H1 (cell line): ENCODE results near the gene TNFSF15. TPM values are rescaled to one million over a fixed set of nuclear protein-coding genes. Genes with fewer than 3 reads are reported as not detected.

Source experiments
- CTCF ChIA-PET: fragments of 300-600 bp; sonication (Branson Sonifier 250); formaldehyde crosslinking; loops from one replicate; lab custom pipeline; 2021; ENCODE audit not compliant: partially characterized antibody; lab: Charles Lee
- POLR2A ChIA-PET: fragments of 300-600 bp; sonication (Branson Sonifier 250); formaldehyde crosslinking; loops from one replicate; lab custom pipeline; 2021; ENCODE audit warnings: inconsistent platforms; ENCODE audit not compliant: partially characterized antibody; lab: Charles Lee
- DNase-seq, 2 experiments: peaks; one replicate each; pipeline versions ENCODE4 v3.0.0 to v3.0.0-alpha.2; 2010 to 2022; ENCODE audit warnings: low spot score in 2 of 2, low read depth in 1 of 2, mixed read lengths in 1 of 2
- FAIRE-seq: peaks from 2 replicates; lab custom pipeline; 2011; peaks lifted over from hg19 to GRCh38; lab: Jason Lieb, UNC
- H2AFZ ChIP-seq: 2 replicates; pipeline ENCODE4 v1.8.1; 2012; ENCODE audit warnings: low read length, inconsistent platforms
- H2AK5ac ChIP-seq: 2 replicates; pipeline ENCODE4 v1.6.1; 2013; ENCODE audit warnings: low read depth, low read length
- H2BK120ac ChIP-seq: replicated peaks from 2 replicates; pipeline ENCODE3; 2013; ENCODE audit warnings: low read depth, low read length, inconsistent platforms
- H2BK12ac ChIP-seq: 2 replicates; pipeline ENCODE4 v1.6.1; 2013; ENCODE audit warnings: low read depth, low read length
- H2BK15ac ChIP-seq: 2 replicates; pipeline ENCODE4 v1.6.1; 2013; ENCODE audit warnings: low read length
- H2BK20ac ChIP-seq: 2 replicates; pipeline ENCODE4 v1.6.1; 2013; ENCODE audit warnings: low read length
- H2BK5ac ChIP-seq: 2 replicates; pipeline ENCODE4 v1.6.1; 2013; ENCODE audit warnings: low read depth, low read length
- H3K14ac ChIP-seq: 2 replicates; pipeline ENCODE4 v1.6.1; 2013; ENCODE audit warnings: inconsistent platforms; ENCODE audit not compliant: insufficient read length
- H3K18ac ChIP-seq: 2 replicates; pipeline ENCODE4 v1.6.1; 2013; ENCODE audit warnings: low read length; ENCODE audit errors: extremely low read depth
- H3K23ac ChIP-seq: 2 replicates; pipeline ENCODE4 v1.6.1; 2013; ENCODE audit warnings: inconsistent platforms; ENCODE audit not compliant: insufficient read length
- H3K23me2 ChIP-seq: 2 replicates; pipeline ENCODE4 v1.6.1; 2013; ENCODE audit warnings: low read depth, low read length
- H3K27ac ChIP-seq: 2 replicates; pipeline ENCODE4 v1.6.1; 2011; ENCODE audit warnings: low read depth, low read length, inconsistent platforms
- H3K27me3 ChIP-seq, 4 experiments: replicated peaks in 1 of 4; 1 replicate in 1 of 4; 2 replicates in 3 of 4; pipeline versions ENCODE4 v1.6.1 to v1.8.1; 2011 to 2013; ENCODE audit warnings: low read length in 3 of 4, mild to moderate bottlenecking in 3 of 4, inconsistent platforms in 2 of 4, mixed read lengths in 2 of 4, moderate library complexity in 1 of 4; ENCODE audit not compliant: control insufficient read depth in 3 of 4, insufficient read depth in 3 of 4; ENCODE audit errors: extremely low read depth in 1 of 4
- H3K36me3 ChIP-seq, 4 experiments: 2 replicates each; pipeline versions ENCODE4 v1.6.1 to v1.8.1; 2011 to 2013; ENCODE audit warnings: mild to moderate bottlenecking in 4 of 4, low read length in 3 of 4, moderate library complexity in 2 of 4, control low read depth in 1 of 4, inconsistent platforms in 1 of 4; ENCODE audit not compliant: insufficient read depth in 4 of 4, control insufficient read depth in 2 of 4
- H3K4ac ChIP-seq: replicated peaks from 2 replicates; pipeline ENCODE3; 2013; ENCODE audit warnings: low read length, low read depth, mixed read lengths, inconsistent platforms; ENCODE audit not compliant: insufficient read length
- H3K4me1 ChIP-seq, 4 experiments: replicated peaks in 1 of 4; 1 replicate in 1 of 4; 2 replicates in 3 of 4; pipeline versions ENCODE4 v1.6.1 to v1.8.1; 2011 to 2013; ENCODE audit warnings: low read length in 3 of 4, inconsistent platforms in 2 of 4, mixed read lengths in 1 of 4; ENCODE audit not compliant: insufficient read depth in 4 of 4, control insufficient read depth in 3 of 4
- H3K4me2 ChIP-seq, 2 experiments: 2 replicates each; pipeline versions ENCODE4 v1.6.1 to v1.8.1; 2011 to 2013; ENCODE audit warnings: low read depth in 2 of 2, low read length in 2 of 2, control low read depth in 1 of 2, inconsistent platforms in 1 of 2, mild to moderate bottlenecking in 1 of 2; ENCODE audit not compliant: insufficient read depth in 1 of 2
- H3K4me3 ChIP-seq, 4 experiments: fragments of 200-600, 300-600 bp in 1 of 4; sonication (generic), shearing (Covaris generic), sonication (Bioruptor Twin) in 1 of 4; 2 replicates each; pipeline versions ENCODE4 v1.5.1 to v1.8.1; 2011 to 2016; ENCODE audit warnings: low read length in 4 of 4, low read depth in 3 of 4, control low read depth in 2 of 4, inconsistent platforms in 2 of 4, mild to moderate bottlenecking in 2 of 4, mixed read lengths in 1 of 4, moderate library complexity in 1 of 4; ENCODE audit not compliant: insufficient read depth in 2 of 4; ENCODE audit errors: extremely low read depth in 1 of 4
- H3K56ac ChIP-seq: replicated peaks from 2 replicates; pipeline ENCODE3; 2013; ENCODE audit warnings: low read depth, mild to moderate bottlenecking, mixed read lengths, low read length, inconsistent platforms; ENCODE audit not compliant: insufficient read length
- H3K79me1 ChIP-seq: 2 replicates; pipeline ENCODE4 v1.6.1; 2013; ENCODE audit warnings: low read depth, low read length, control low read depth
- H3K79me2 ChIP-seq, 2 experiments: 2 replicates each; pipeline versions ENCODE4 v1.6.1 to v1.8.1; 2012 to 2013; ENCODE audit warnings: low read length in 2 of 2, mild to moderate bottlenecking in 2 of 2, inconsistent platforms in 1 of 2; ENCODE audit not compliant: insufficient read depth in 2 of 2, control insufficient read depth in 1 of 2
- H3K9ac ChIP-seq, 4 experiments: replicated peaks in 1 of 4; 1 replicate in 1 of 4; 2 replicates in 3 of 4; pipeline versions ENCODE4 v1.6.1 to v1.8.1; 2011 to 2013; ENCODE audit warnings: low read depth in 3 of 4, low read length in 3 of 4, control low read depth in 2 of 4, mild to moderate bottlenecking in 2 of 4, moderate library complexity in 2 of 4, inconsistent platforms in 1 of 4; ENCODE audit errors: extremely low read depth in 1 of 4
- H3K9me3 ChIP-seq, 2 experiments: 2 replicates each; pipeline versions ENCODE4 v1.6.1 to v1.8.1; 2012 to 2013; ENCODE audit warnings: mild to moderate bottlenecking in 2 of 2, moderate library complexity in 2 of 2, control low read depth in 1 of 2, inconsistent platforms in 1 of 2, low read depth in 1 of 2, low read length in 1 of 2, mixed read lengths in 1 of 2; ENCODE audit not compliant: insufficient read depth in 2 of 2
- H4K20me1 ChIP-seq, 2 experiments: replicated peaks in 1 of 2; 2 replicates each; pipeline versions ENCODE3 to v1.8.1; 2011 to 2013; ENCODE audit warnings: inconsistent platforms in 2 of 2, low read length in 2 of 2, mild to moderate bottlenecking in 1 of 2; ENCODE audit not compliant: insufficient read depth in 2 of 2, control insufficient read depth in 1 of 2
- H4K5ac ChIP-seq: 2 replicates; pipeline ENCODE4 v1.6.1; 2013; ENCODE audit warnings: low read length, low read depth, mixed read lengths, inconsistent platforms; ENCODE audit not compliant: insufficient read length
- H4K8ac ChIP-seq: 2 replicates; pipeline ENCODE4 v1.8.0; 2013; ENCODE audit warnings: mild to moderate bottlenecking, moderate library complexity, low read length, inconsistent platforms; ENCODE audit not compliant: insufficient read depth; ENCODE audit errors: extremely low read depth
- H4K91ac ChIP-seq: replicated peaks from 2 replicates; pipeline ENCODE3; 2013; ENCODE audit warnings: low read length, mixed read lengths, inconsistent platforms; ENCODE audit not compliant: insufficient read length
- CREB1 ChIP-seq: IDR thresholded peaks from 2 replicates; pipeline ENCODE4 v1.6.1; 2012; ENCODE audit warnings: inconsistent platforms
- POLR2AphosphoS5 ChIP-seq: IDR thresholded peaks from 2 replicates; pipeline ENCODE4 v1.6.1; 2011; ENCODE audit warnings: low read depth, low read length
- RNF2 ChIP-seq: fragments of 200-900, 300-1000 bp; sonication (generic); IDR thresholded peaks from 2 replicates; pipeline ENCODE4 v1.7.1; 2016; ENCODE audit warnings: borderline replicate concordance, low read depth, mild to moderate bottlenecking, antibody characterized with exemption, low read length; ENCODE audit not compliant: poor library complexity, severe bottlenecking; ENCODE audit errors: missing control alignments
- SP1 ChIP-seq: IDR thresholded peaks from 2 replicates; pipeline ENCODE4 v1.6.1; 2011; ENCODE audit warnings: low read depth, low read length
- WGBS, 2 experiments: shearing (Covaris generic) in 1 of 2; methylation state at CpG; one replicate each; pipeline versions ENCODE4 v1.1.6 to v1.1.7; 2013 to 2015; ENCODE audit warnings: low lambda C conversion rate in 2 of 2, mixed read lengths in 2 of 2, inconsistent platforms in 1 of 2, low coverage in 1 of 2, missing lambda C conversion rate in 1 of 2; ENCODE audit not compliant: insufficient replicate concordance in 2 of 2, insufficient coverage in 1 of 2, insufficient read length in 1 of 2; ENCODE audit errors: extremely low coverage in 1 of 2, missing lambda C conversion rate in 1 of 2; 5-methylcytosine and 5-hydroxymethylcytosine counted together
- polyA plus RNA-seq, 7 experiments: library from polyadenylated mRNA; depleted of rRNA in 3 of 7; stranded (reverse) in 5 of 7; unstranded in 2 of 7; fragments of >200 nt in 5 of 7; fragments of 200-250 nt in 2 of 7; gene quantifications; 1 replicate in 5 of 7; 2 replicates in 1 of 7; 4 replicates in 1 of 7; pipeline versions ENCODE4 v1.2.1 to v1.2.3, GENCODE V29; 2011 to 2013; ENCODE audit warnings: missing spikeins in 2 of 7, mixed read lengths in 2 of 7
- total RNA-seq: library from RNA; stranded (reverse); fragmentation: NEBNext Ultra II Directional; extraction: Animal tissue kit (Norgen Biotek cat#: 25700); gene quantifications from 2 replicates; pipeline ENCODE4 v1.2.1, GENCODE V29; 2021

Gene TNFSF15
- total and polyA plus RNA-seq, 2 of the 8 experiments (the other 6 are each of a cell fraction or from before 2014, with no cell fraction given): 0.09 to 0.17 TPM

DNA sequence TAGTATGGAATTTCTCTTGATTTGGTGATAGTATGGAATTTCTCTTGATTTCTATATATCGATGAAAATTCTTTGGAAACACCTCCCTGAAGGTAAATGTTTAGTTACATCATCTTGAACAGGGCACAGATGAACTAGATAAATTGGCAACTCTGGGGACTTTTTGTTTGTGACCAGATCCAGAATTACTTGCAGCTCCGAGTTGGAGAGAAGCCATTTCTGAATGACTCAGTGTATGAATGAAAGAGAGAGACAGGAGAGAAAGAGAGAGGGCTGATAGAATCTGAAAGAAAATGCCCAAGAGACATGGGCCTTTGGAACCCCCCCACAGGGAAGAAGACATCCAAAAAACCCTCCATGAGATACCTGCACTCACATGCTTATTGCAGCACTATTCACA is 14.1 kb downstream of the TNFSF15 start:
- Histone ChIP-seq H2BK5ac (no peak overlapping the region), H4K8ac (no peak overlapping the region), H4K91ac (no peak overlapping the region), H3K4me2 (no peak overlapping the region), H2AK5ac (no peak overlapping the region), H3K4me1 (no peaks in the 10 kb centered on the region), H3K23me2 (no peaks in the 10 kb centered on the region; the same call in 1 of the 2 replicates), H3K79me2 (no peaks in the 10 kb centered on the region), H3K9ac (no peak overlapping the region), H3K56ac (no peak overlapping the region), H2BK15ac (no peak overlapping the region), H4K20me1 (no peaks in the 10 kb centered on the region), H3K23ac (no peak overlapping the region), H3K36me3 (no peaks in the 10 kb centered on the region), H3K79me1 (no peaks in the 10 kb centered on the region), H3K14ac (no peak overlapping the region), H2AFZ (no peak overlapping the region), H3K18ac (no peak overlapping the region), H4K5ac (no peak overlapping the region), H3K27ac (no peak overlapping the region), H3K9me3 (no peaks in the 10 kb centered on the region), H2BK12ac (no peak overlapping the region), H2BK20ac (no peak overlapping the region), H3K4ac (no peak overlapping the region), H2BK120ac (no peak overlapping the region), H3K4me3 (no peak overlapping the region), H3K27me3 (no peaks in the 10 kb centered on the region)
- 70% methylated on average over 2 of the region's 2 CpGs; no CpG with 5 or more reads in 1 of the 2 experiments for WGBS, 2 experiments
- ChIA-PET POLR2A (no interaction called here), CTCF (interaction anchor here (1.2 to 1.5 kb wide), 2 partner anchors 115 to 122 kb away, joined by 4 to 6 read pairs; no protein-coding TSS in a partner anchor)
- DNase-seq: no peak
- no peak for FAIRE-seq
- TF ChIP-seq CREB1: no peak
- no peak for TF ChIP-seq POLR2AphosphoS5
- no peak for TF ChIP-seq RNF2
- TF ChIP-seq SP1: no peak
